Measurements from ENCODE around the gene PACS2.
A peak's percentile ranks its signal among the peaks of the same experiment; 100 is the strongest.
"Not testable (repeated sequence)": the region's sequence is repeated elsewhere in the genome, so short reads cannot be mapped to it uniquely, and the experiment has no call there.

Gene PACS2

GRCh38 chr14:105287249-105288102 is 27.1 kb upstream of the PACS2 start:
- Histone ChIP-seq H3K9me3 (ENCODE audit: severe bottlenecking) (no peaks in the 10 kb centered on the region), H3K4me3 (ENCODE audit: severe bottlenecking) (no peak overlapping the region), H3K36me3 (ENCODE audit: low read depth) (no peaks in the 10 kb centered on the region), H3K27ac (ENCODE audit: poor library complexity, severe bottlenecking) (no peak overlapping the region), H3K27me3 (ENCODE audit: insufficient read depth, poor library complexity, severe bottlenecking) (no peaks in the 10 kb centered on the region), H3K4me1 (ENCODE audit: insufficient read depth, poor library complexity, severe bottlenecking) (no peaks in the 10 kb centered on the region)
- DNase-seq (ENCODE audit: low spot score) (no peak), ATAC-seq (ENCODE audit: low read depth) (0 out of 3 replicates have a peak, but pooled peaks have one; percentile 35)
- TF ChIP-seq CTCF (IDR thresholded peaks at IDR 0.05; ENCODE audit: poor library complexity, severe bottlenecking): no peak

- H3K4me1 ChIP-seq (ENCODE audit: insufficient read depth, poor library complexity, severe bottlenecking); H3K9me3 ChIP-seq (ENCODE audit: severe bottlenecking); DNase-seq (ENCODE audit: low spot score); H3K4me3 ChIP-seq (ENCODE audit: severe bottlenecking); H3K36me3 ChIP-seq (ENCODE audit: low read depth); H3K27ac ChIP-seq (ENCODE audit: poor library complexity, severe bottlenecking); H3K27me3 ChIP-seq (ENCODE audit: insufficient read depth, poor library complexity, severe bottlenecking); ATAC-seq (ENCODE audit: low read depth): not testable (repeated sequence)
Observed at GRCh38 chr14:105288936-105289335, 25.6 kb upstream of the PACS2 start.

GRCh38 chr14:105290621-105291346 is 23.8 kb upstream of the PACS2 start:
- ATAC-seq (ENCODE audit: low read depth): no peak
- H3K9me3 ChIP-seq (ENCODE audit: severe bottlenecking): no peaks in the 10 kb centered on the region
- DNase-seq (ENCODE audit: low spot score): no peak
- TF ChIP-seq CTCF (IDR thresholded peaks at IDR 0.05; ENCODE audit: poor library complexity, severe bottlenecking): no peak
- no peak overlapping the region for H3K4me3 ChIP-seq (ENCODE audit: severe bottlenecking)
- no peaks in the 10 kb centered on the region for H3K4me1 ChIP-seq (ENCODE audit: insufficient read depth, poor library complexity, severe bottlenecking)
- no peaks in the 10 kb centered on the region for H3K27me3 ChIP-seq (ENCODE audit: insufficient read depth, poor library complexity, severe bottlenecking)
- no peaks in the 10 kb centered on the region for H3K36me3 ChIP-seq (ENCODE audit: low read depth)
- H3K27ac ChIP-seq (ENCODE audit: poor library complexity, severe bottlenecking): no peak overlapping the region

- DNase-seq (ENCODE audit: low spot score) (no peak), ATAC-seq (ENCODE audit: low read depth) (no peak)
- no peaks in the 10 kb centered on the region for H3K4me1 ChIP-seq (ENCODE audit: insufficient read depth, poor library complexity, severe bottlenecking)
- no peaks in the 10 kb centered on the region for H3K27me3 ChIP-seq (ENCODE audit: insufficient read depth, poor library complexity, severe bottlenecking)
- H3K27ac ChIP-seq (ENCODE audit: poor library complexity, severe bottlenecking): no peak overlapping the region
- no peaks in the 10 kb centered on the region for H3K9me3 ChIP-seq (ENCODE audit: severe bottlenecking)
- H3K36me3 ChIP-seq (ENCODE audit: low read depth): no peaks in the 10 kb centered on the region
- TF ChIP-seq CTCF (IDR thresholded peaks at IDR 0.05; ENCODE audit: poor library complexity, severe bottlenecking): no peak
- H3K4me3 ChIP-seq (ENCODE audit: severe bottlenecking): no peak overlapping the region
Observed at GRCh38 chr14:105292826-105293711, 21.5 kb upstream of the PACS2 start.

- no peak overlapping the region for H3K27ac ChIP-seq (ENCODE audit: poor library complexity, severe bottlenecking)
- no peaks in the 10 kb centered on the region for H3K9me3 ChIP-seq (ENCODE audit: severe bottlenecking)
- TF ChIP-seq CTCF (IDR thresholded peaks at IDR 0.05; ENCODE audit: poor library complexity, severe bottlenecking): no peak
- H3K36me3 ChIP-seq (ENCODE audit: low read depth): no peaks in the 10 kb centered on the region
- no peaks in the 10 kb centered on the region for H3K27me3 ChIP-seq (ENCODE audit: insufficient read depth, poor library complexity, severe bottlenecking)
- no peak for DNase-seq (ENCODE audit: low spot score)
- H3K4me1 ChIP-seq (ENCODE audit: insufficient read depth, poor library complexity, severe bottlenecking): no peaks in the 10 kb centered on the region
- H3K4me3 ChIP-seq (ENCODE audit: severe bottlenecking): no peak overlapping the region
- ATAC-seq (ENCODE audit: low read depth): peak; percentile 41; the same call in 2 of the 3 replicates
Observed at GRCh38 chr14:105294142-105294597, 20.4 kb upstream of the PACS2 start.

- DNase-seq (ENCODE audit: low spot score); H3K4me1 ChIP-seq (ENCODE audit: insufficient read depth, poor library complexity, severe bottlenecking); H3K4me3 ChIP-seq (ENCODE audit: severe bottlenecking); H3K9me3 ChIP-seq (ENCODE audit: severe bottlenecking); ATAC-seq (ENCODE audit: low read depth); H3K36me3 ChIP-seq (ENCODE audit: low read depth); H3K27ac ChIP-seq (ENCODE audit: poor library complexity, severe bottlenecking); H3K27me3 ChIP-seq (ENCODE audit: insufficient read depth, poor library complexity, severe bottlenecking): not testable (repeated sequence)
Observed at GRCh38 chr14:105297311-105297710, 17.2 kb upstream of the PACS2 start.

Data from RWPE2 (cell line).